DMS153 treated with DMSO at 0.1 percent for 48 hours (cell line): ENCODE results near the gene BCAP31.
"Not testable (repeated sequence)": the region's sequence is repeated elsewhere in the genome, so short reads cannot be mapped to it uniquely, and the experiment has no call there.

Experiments used
- DNase-seq: peaks from one replicate; lab custom pipeline; 2025; ENCODE audit not compliant: unreplicated experiment; lab: John Stamatoyannopoulos, UW

BCAP31 gene

DNA sequence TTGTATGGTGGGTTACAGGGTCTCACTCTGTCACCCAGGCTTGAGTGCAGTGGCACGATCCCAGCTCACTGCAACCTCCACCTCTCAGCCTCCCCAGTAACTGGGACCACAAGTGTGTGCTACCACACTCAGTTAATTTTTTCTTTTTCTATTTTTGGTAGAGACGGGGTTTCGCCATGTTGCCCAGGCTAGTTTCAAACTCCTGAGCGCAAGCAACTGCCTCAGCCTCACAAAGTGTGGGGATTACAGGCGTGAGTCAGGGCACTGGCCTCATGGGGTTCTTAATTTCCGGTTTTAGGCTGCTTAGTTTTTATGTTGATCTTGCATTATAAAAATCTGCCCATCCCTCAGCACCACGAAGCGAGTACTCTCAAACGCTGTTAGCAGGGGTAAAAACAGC, 6.7 kb downstream of the BCAP31 start:
- no peak for DNase-seq

DNA sequence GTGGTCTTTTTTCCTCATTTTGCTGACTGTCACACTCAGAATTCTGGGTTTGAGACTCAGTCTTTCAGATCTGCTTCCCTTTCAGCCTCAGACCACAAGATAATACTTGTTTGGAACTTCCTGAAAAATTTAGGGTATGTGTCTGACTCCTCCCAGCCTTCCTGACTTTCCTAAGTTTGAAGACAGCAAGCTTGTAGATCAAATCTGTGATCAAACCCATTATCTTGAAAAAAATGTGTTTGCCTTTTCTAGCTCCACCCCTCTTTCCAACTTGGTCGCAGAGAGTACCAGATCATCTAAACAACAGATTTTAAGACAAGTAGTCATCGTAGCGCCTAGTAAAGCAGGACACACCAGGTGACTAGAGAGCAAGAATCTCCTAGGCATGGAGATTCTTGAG, 9.9 kb downstream of the BCAP31 start:
- DNase-seq: no peak

GRCh38 chrX:153709726-153710674, 14.2 kb downstream of the BCAP31 start:
- no peak for DNase-seq

- DNase-seq: no peak
Measured at GRCh38 chrX:153708415-153708814, 15.8 kb downstream of the BCAP31 start.

DNA sequence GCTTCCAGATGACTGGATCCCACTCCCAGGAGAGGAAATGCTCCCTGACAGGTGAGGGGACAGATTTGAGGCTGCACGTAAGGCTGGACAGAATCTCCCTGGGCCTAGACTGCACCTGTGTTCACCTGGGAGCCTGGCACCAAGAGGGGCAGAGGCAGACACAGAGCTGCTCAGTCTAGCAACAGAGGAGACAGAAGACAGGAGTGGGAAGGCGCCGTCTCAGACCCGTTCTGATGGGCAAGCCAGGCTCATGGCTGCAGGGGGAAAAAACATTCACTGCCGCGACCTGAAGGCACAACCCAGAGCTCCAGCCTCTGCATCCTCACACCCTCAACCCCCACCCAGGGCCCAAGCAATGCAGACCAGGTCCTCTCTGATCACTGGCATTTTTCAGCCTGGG, 16.8 kb downstream of the BCAP31 start:
- no peak for DNase-seq

GRCh38 chrX:153706799-153707198, 17.4 kb downstream of the BCAP31 start:
- no peak for DNase-seq

GRCh38 chrX:153705403-153706060, 18.7 kb downstream of the BCAP31 start:
- DNase-seq: not testable (repeated sequence)

GRCh38 chrX:153704631-153705402, 19.4 kb downstream of the BCAP31 start:
- DNase-seq: not testable (repeated sequence)

- no peak for DNase-seq
Measured at GRCh38 chrX:153704021-153704526, 20.1 kb downstream of the BCAP31 start.

DNA sequence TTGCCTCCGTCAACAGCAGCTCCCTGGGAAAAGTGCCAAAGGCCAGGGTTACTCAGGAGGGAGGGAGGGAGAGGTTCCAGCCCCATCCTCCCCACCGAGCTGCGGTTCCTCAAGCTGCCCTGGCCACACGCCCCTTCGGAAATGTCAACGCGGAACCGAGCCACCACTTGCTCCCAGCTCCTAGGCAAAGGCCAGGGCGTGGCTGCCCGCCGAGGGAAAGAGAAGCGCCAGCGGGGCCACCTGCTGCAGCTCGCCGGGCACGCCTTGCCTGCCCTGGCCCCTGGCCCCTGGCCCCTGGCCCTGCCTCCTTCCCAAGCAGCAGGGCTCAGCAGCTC, 21.2 kb downstream of the BCAP31 start:
- no peak for DNase-seq

GRCh38 chrX:153702336-153703035, 21.7 kb downstream of the BCAP31 start:
- no peak for DNase-seq

DNA sequence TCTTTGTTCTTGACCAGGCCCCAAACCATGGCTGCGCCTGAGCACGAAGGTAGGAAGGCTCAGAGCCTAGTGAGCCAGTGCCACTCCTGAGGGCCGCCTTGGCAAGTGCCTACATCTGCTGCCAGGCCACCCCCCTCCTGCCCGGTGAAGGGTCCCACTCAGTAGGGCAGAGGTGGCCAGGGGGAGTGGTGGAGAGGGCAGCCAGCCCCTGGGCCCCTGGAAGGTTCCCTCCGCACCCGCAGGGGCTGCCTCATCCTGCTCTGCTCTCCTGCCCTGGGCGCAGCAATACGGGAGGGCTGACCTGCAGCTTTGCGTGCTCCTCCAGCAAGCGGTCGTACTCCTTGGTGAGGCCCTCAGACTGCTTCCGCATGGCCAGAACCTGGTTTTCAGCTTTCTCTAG, 22.5 kb downstream of the BCAP31 start:
- DNase-seq: no peak

- DNase-seq: no peak
Measured at GRCh38 chrX:153700967-153701366, 23.2 kb downstream of the BCAP31 start.

DNA sequence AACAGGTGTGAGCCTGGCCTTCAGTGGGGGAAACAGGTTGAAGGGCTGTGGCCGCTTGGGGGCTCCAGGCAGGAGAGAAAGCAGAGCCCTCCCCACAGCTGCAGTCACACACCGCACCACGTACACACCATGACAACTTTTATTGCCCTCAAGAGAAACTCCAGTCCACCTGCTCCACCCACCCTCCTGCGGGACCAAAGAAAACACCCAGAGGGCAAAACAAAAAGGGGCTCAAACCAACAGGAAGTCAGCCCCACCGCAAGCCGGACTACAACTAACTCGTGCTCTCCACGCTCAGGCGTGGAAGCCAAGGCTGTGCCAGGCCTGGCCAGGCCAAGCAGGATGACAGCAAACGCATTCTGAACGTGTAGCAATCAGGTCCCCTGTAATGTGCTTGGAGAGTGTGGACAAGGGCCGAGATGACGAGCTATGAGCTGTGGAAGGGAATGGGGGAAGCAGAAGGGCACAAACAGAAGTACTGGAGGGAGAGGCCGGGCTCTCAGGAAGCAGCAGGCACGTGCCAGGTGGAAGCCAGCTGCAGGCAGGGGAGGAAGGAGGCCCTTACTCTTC, 23.7 kb downstream of the BCAP31 start:
- no peak for DNase-seq

GRCh38 chrX:153699784-153700371, 24.3 kb downstream of the BCAP31 start:
- not testable (repeated sequence) for DNase-seq

DNA sequence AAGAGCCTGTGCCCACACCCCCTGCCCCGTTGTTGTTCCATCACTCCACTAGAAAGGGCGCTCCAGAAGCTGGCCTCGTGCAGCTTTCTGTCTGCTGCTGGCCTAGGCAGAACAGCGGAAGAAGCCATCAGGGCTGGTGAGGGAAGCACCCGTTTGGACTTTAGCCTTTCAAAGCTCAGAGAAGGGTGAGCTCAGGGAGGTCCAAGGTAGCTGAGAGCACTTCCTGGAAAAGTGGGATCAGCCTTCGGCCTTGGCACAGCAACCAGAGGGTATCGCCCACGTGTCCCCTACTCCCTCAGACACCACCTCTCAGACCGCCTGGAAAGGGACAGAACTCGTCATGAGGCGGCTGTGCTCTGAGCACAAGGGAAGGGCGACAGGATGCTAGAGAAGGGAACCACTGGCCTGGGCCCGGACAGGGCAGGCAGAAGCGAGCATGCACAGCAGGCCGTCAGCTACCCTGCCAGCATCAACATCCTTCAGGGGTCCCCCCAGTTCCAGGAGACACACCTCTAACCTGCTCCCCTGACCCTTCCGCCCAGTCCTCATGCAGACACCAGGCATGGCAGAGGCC, 24.9 kb downstream of the BCAP31 start:
- not testable (repeated sequence) for DNase-seq

- DNase-seq: no peak
Measured at GRCh38 chrX:153697924-153698865, 26.0 kb downstream of the BCAP31 start.

- not testable (repeated sequence) for DNase-seq
Measured at GRCh38 chrX:153696986-153697722, 27.0 kb downstream of the BCAP31 start.
